Measurements from ENCODE around the gene DAZ2.
"Not testable (repeated sequence)": the region's sequence is repeated elsewhere in the genome, so short reads cannot be mapped to it uniquely, and the experiment has no call there.

Gene DAZ2, protein sequence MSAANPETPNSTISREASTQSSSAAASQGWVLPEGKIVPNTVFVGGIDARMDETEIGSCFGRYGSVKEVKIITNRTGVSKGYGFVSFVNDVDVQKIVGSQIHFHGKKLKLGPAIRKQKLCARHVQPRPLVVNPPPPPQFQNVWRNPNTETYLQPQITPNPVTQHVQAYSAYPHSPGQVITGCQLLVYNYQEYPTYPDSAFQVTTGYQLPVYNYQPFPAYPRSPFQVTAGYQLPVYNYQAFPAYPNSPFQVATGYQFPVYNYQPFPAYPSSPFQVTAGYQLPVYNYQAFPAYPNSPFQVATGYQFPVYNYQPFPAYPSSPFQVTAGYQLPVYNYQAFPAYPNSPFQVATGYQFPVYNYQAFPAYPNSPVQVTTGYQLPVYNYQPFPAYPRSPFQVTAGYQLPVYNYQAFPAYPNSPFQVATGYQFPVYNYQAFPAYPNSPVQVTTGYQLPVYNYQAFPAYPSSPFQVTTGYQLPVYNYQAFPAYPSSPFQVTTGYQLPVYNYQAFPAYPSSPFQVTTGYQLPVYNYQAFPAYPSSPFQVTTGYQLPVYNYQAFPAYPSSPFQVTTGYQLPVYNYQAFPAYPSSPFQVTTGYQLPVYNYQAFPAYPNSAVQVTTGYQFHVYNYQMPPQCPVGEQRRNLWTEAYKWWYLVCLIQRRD

DNA sequence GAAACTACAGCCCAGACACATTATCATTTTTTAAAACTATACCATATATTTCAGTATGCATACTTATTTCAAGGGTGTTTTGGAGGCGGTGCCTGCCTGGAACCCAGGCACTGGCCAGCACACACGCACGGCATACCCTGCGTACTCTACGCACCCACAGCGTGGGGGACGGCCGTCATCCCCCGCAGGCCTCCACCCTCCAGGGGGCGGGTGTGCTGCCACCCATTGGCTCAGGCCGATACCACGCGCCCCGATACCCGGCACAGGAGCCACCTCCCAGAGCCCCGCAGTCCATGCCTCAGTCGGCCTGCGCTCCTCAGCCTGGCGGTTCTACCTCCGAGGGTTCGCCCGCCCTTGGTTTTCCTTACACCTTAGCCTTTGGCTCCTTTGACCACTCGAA is at the start of gene DAZ2:
Gene DAZ2 (plus strand): TSS at position 301 of the 400 bp plus-strand sequence. CDS start 208 bp downstream, outside the sequence.
- DNase-seq (ENCODE audit: low read depth, low spot score): not testable (repeated sequence)

DNA sequence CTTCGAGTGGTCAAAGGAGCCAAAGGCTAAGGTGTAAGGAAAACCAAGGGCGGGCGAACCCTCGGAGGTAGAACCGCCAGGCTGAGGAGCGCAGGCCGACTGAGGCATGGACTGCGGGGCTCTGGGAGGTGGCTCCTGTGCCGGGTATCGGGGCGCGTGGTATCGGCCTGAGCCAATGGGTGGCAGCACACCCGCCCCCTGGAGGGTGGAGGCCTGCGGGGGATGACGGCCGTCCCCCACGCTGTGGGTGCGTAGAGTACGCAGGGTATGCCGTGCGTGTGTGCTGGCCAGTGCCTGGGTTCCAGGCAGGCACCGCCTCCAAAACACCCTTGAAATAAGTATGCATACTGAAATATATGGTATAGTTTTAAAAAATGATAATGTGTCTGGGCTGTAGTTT is 20.4 kb upstream of the DAZ2 start, which contains the start of gene DAZ1:
Gene DAZ1 (minus strand): TSS at position 101 of the 400 bp plus-strand sequence. CDS start 208 bp downstream, outside the sequence.
- not testable (repeated sequence) for DNase-seq (ENCODE audit: low read depth, low spot score)

- not testable (repeated sequence) for DNase-seq (ENCODE audit: low read depth, low spot score)
Measured at GRCh38 chrY:23207455-23207854, 11.9 kb upstream of the DAZ2 start.

DNA sequence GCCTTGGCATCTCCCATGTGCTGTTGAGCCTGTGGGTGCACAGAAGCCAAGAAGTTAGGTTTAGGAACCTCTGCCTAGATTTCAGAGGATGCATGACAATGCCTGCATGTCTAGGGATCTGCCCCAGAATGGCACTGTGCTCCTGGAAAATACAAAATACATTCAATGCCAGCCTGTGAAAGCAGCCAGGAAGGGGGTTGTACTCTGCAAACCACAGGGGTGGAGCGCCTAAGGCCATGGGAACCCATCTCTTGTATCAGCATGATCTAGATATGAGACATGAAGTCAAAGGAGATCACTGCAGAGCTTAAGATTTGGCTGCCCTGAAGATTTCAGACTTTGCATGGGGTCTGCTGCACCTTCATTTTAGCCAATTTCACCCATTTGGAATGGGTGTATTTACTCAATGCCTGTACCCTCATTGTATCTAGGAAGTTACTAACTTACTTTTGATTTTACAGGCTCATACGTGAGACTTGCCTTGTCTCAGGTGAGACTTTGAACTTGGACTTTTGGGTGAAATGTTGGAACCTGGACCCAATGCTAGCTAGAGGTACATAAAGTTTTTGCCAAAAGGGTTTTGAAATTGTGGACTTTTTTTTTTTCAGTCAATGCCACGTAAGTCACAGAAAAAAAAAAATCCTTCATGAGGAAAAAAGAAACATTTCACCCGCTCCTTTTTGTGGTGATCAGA is 9.4 kb upstream of the DAZ2 start:
- not testable (repeated sequence) for DNase-seq (ENCODE audit: low read depth, low spot score)

DNA sequence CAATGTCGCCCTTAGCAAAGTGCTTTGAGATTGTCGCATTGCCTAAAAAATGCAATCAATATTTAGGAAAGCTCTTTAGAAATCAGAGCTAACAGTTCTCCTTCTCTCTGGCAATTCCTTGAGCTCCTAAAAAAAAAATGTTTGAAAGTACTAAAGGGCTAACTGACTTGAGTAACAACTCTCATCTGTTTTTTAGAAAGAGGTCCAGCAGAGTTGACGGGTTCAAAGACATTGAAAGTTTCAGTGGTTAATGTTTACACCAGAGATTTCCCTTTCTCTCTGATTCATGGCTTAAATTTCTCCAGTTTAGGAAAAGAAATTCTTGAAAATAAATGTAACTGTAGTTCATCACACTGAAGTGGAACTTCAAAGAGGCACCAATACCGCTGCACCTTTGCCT is 8.7 kb upstream of the DAZ2 start:
- not testable (repeated sequence) for DNase-seq (ENCODE audit: low read depth, low spot score)
